Endothelial cell of umbilical vein (primary cell): Measurements from ENCODE around the gene FSTL4.

Source experiments
- EZH2 ChIP-seq: IDR thresholded peaks from 2 replicates; pipeline ENCODE4 v1.6.1; 2012; ENCODE audit warnings: borderline replicate concordance, low read depth, mild to moderate bottlenecking, moderate library complexity, low read length, inconsistent platforms; ENCODE audit not compliant: severe bottlenecking
- TF ChIP-seq, protein P1 (sequence below), 2 donors: IDR thresholded peaks; 1 replicate in 1 of 2; 2 replicates in 1 of 2; pipeline ENCODE4 v1.5.1; 2011; ENCODE audit warnings: low read length in 2 of 2, mild to moderate bottlenecking in 2 of 2, moderate library complexity in 2 of 2, control low read depth in 1 of 2, inconsistent platforms in 1 of 2, low read depth in 1 of 2; ENCODE audit not compliant: insufficient read depth in 1 of 2; ENCODE audit errors: extremely low read depth in 1 of 2

GRCh38 chr5:133403741-133404364 is 208.5 kb downstream of the FSTL4 start:
- TF ChIP-seq, protein P1, sequence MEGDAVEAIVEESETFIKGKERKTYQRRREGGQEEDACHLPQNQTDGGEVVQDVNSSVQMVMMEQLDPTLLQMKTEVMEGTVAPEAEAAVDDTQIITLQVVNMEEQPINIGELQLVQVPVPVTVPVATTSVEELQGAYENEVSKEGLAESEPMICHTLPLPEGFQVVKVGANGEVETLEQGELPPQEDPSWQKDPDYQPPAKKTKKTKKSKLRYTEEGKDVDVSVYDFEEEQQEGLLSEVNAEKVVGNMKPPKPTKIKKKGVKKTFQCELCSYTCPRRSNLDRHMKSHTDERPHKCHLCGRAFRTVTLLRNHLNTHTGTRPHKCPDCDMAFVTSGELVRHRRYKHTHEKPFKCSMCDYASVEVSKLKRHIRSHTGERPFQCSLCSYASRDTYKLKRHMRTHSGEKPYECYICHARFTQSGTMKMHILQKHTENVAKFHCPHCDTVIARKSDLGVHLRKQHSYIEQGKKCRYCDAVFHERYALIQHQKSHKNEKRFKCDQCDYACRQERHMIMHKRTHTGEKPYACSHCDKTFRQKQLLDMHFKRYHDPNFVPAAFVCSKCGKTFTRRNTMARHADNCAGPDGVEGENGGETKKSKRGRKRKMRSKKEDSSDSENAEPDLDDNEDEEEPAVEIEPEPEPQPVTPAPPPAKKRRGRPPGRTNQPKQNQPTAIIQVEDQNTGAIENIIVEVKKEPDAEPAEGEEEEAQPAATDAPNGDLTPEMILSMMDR (IDR thresholded peaks at IDR 0.05; ENCODE audit: extremely low read depth in 1 of 2, insufficient read depth in 1 of 2, low read depth in 1 of 2, low read length in 2 of 2), result no peak
- no peak for TF ChIP-seq EZH2
